IMR-90 (cell line): ENCODE results near the gene CDK11B. TPM values are rescaled to one million over a fixed set of nuclear protein-coding genes. Genes with fewer than 3 reads are reported as not detected.

Experiments used
- ATAC-seq: fragments of 200-7000 bp; cut with Tn5 transposase; 2 replicates; pipeline ENCODE4 v1.9.1; 2020; ENCODE audit warnings: low read depth, mild to moderate bottlenecking, moderate library complexity
- BruUV-seq: library from RNA; stranded (reverse); fragments of 400-500 nt; replicated peaks from 2 replicates; lab custom pipeline; 2021; lab: Mats Ljungman, UMichigan
- CTCF ChIA-PET: fragments of 300-600 bp; formaldehyde crosslinking; extraction: SDS; loops from one replicate; lab custom pipeline; 2021; ENCODE audit warnings: antibody characterized with exemption; lab: Yijun Ruan, JAX
- POLR2A ChIA-PET: fragments of 300-600 bp; sonication (Branson Sonifier 250); formaldehyde crosslinking; loops from one replicate; lab custom pipeline; 2022; ENCODE audit warnings: antibody characterized with exemption; ENCODE audit not compliant: unreplicated experiment; lab: Charles Lee
- DNase-seq: peaks from one replicate; pipeline ENCODE4 v3.0.0; 2013
- H2AFZ ChIP-seq: replicated peaks from 2 replicates; pipeline ENCODE3; 2013; ENCODE audit warnings: low read length, mild to moderate bottlenecking; ENCODE audit not compliant: poor library complexity
- H2AK5ac ChIP-seq: 2 replicates; pipeline ENCODE4 v1.6.1; 2013; ENCODE audit warnings: low read depth, low read length, inconsistent platforms
- H2AK9ac ChIP-seq: replicated peaks from 2 replicates; pipeline ENCODE3; 2013; ENCODE audit warnings: mild to moderate bottlenecking, low read depth, low read length, moderate library complexity; ENCODE audit not compliant: poor library complexity
- H2BK120ac ChIP-seq: 2 replicates; pipeline ENCODE4 v1.6.1; 2013; ENCODE audit warnings: low read depth, low read length, inconsistent platforms
- H2BK15ac ChIP-seq: 3 replicates; pipeline ENCODE4 v1.6.1; 2013; ENCODE audit warnings: low read depth, low read length, inconsistent platforms
- H2BK20ac ChIP-seq: 2 replicates; pipeline ENCODE4 v1.6.1; 2013; ENCODE audit warnings: low read depth, mild to moderate bottlenecking, inconsistent platforms, low read length, moderate library complexity
- H2BK5ac ChIP-seq: 2 replicates; pipeline ENCODE4 v1.6.1; 2013; ENCODE audit warnings: mild to moderate bottlenecking, low read depth, low read length, inconsistent platforms; ENCODE audit not compliant: poor library complexity, severe bottlenecking
- H3K14ac ChIP-seq: replicated peaks from 2 replicates; pipeline ENCODE4 v1.6.1; 2013; ENCODE audit warnings: low read depth, low read length, inconsistent platforms
- H3K18ac ChIP-seq: 2 replicates; pipeline ENCODE4 v1.6.1; 2013; ENCODE audit warnings: low read depth, low read length, control low read depth
- H3K23ac ChIP-seq: 2 replicates; pipeline ENCODE4 v1.6.1; 2013; ENCODE audit warnings: low read depth, low read length, inconsistent platforms
- H3K27ac ChIP-seq: 2 replicates; pipeline ENCODE4 v1.5.1; 2013; ENCODE audit warnings: mild to moderate bottlenecking, control low read depth, low read length; ENCODE audit not compliant: insufficient read depth
- H3K27me3 ChIP-seq: 2 replicates; pipeline ENCODE4 v1.6.1; 2013; ENCODE audit warnings: low read length; ENCODE audit not compliant: control insufficient read depth, insufficient read depth
- H3K36me3 ChIP-seq: 2 replicates; pipeline ENCODE4 v1.6.1; 2013; ENCODE audit warnings: low read length, mixed read lengths; ENCODE audit not compliant: control insufficient read depth, insufficient read depth
- H3K4ac ChIP-seq: 2 replicates; pipeline ENCODE4 v1.6.1; 2013; ENCODE audit warnings: low read depth, low read length, inconsistent platforms
- H3K4me1 ChIP-seq: 2 replicates; pipeline ENCODE4 v1.6.1; 2013; ENCODE audit warnings: low read length, mixed read lengths; ENCODE audit not compliant: control insufficient read depth, insufficient read depth
- H3K4me2 ChIP-seq: 2 replicates; pipeline ENCODE4 v1.6.1; 2013; ENCODE audit warnings: low read depth, mild to moderate bottlenecking, control low read depth, low read length, moderate library complexity
- H3K4me3 ChIP-seq: 2 replicates; pipeline ENCODE4 v1.5.1; 2013; ENCODE audit warnings: low read depth, mild to moderate bottlenecking, control low read depth, low read length, moderate library complexity; ENCODE audit not compliant: insufficient read depth
- H3K56ac ChIP-seq: 2 replicates; pipeline ENCODE4 v1.6.1; 2013; ENCODE audit warnings: low read length, inconsistent platforms; ENCODE audit not compliant: insufficient read depth; ENCODE audit errors: extremely low read depth
- H3K79me1 ChIP-seq, 2 experiments: 2 replicates each; pipeline ENCODE4 v1.6.1; 2013; ENCODE audit warnings: low read length in 2 of 2, inconsistent platforms in 1 of 2, low read depth in 1 of 2
- H3K9ac ChIP-seq: 2 replicates; pipeline ENCODE4 v1.6.1; 2013; ENCODE audit warnings: low read depth, low read length, control low read depth
- H3K9me1 ChIP-seq: 2 replicates; pipeline ENCODE4 v1.6.1; 2013; ENCODE audit warnings: low read length, inconsistent platforms; ENCODE audit not compliant: insufficient read depth
- H3K9me3 ChIP-seq: 2 replicates; pipeline ENCODE4 v1.6.1; 2013; ENCODE audit warnings: low read length; ENCODE audit not compliant: control insufficient read depth, insufficient read depth
- H4K20me1 ChIP-seq: 2 replicates; pipeline ENCODE4 v1.6.1; 2013; ENCODE audit warnings: low read length, inconsistent platforms; ENCODE audit not compliant: insufficient read depth
- H4K5ac ChIP-seq: 2 replicates; pipeline ENCODE4 v1.6.1; 2013; ENCODE audit warnings: mild to moderate bottlenecking, low read depth, low read length, control low read depth
- H4K8ac ChIP-seq, 2 experiments: 2 replicates each; pipeline ENCODE4 v1.6.1; 2013; ENCODE audit warnings: low read depth in 2 of 2, low read length in 2 of 2, control low read depth in 1 of 2, inconsistent platforms in 1 of 2
- H4K91ac ChIP-seq: 2 replicates; pipeline ENCODE4 v1.6.1; 2013; ENCODE audit warnings: low read depth, low read length, inconsistent platforms; ENCODE audit not compliant: insufficient read depth
- BHLHE40 ChIP-seq: fragments of 150-350 bp; IDR thresholded peaks from 2 replicates; pipeline ENCODE4 v1.6.1; 2016; ENCODE audit warnings: mild to moderate bottlenecking, low read depth, low read length
- CEBPB ChIP-seq: IDR thresholded peaks from 2 replicates; pipeline ENCODE4 v1.6.1; 2012; ENCODE audit warnings: low read depth, low read length, improper control_type of control experiment
- CHD1 ChIP-seq: IDR thresholded peaks from 2 replicates; pipeline ENCODE4 v1.6.1; 2012; ENCODE audit warnings: low read depth, low read length, improper control_type of control experiment
- ELK1 ChIP-seq: fragments of 150-350 bp; IDR thresholded peaks from 2 replicates; pipeline ENCODE4 v1.6.1; 2016; ENCODE audit warnings: low read depth, mild to moderate bottlenecking, low read length, moderate library complexity, borderline replicate concordance
- FOS ChIP-seq: fragments of 150-350 bp; IDR thresholded peaks from 2 replicates; pipeline ENCODE4 v1.6.1; 2016; ENCODE audit warnings: low read depth, low read length
- MAFK ChIP-seq: IDR thresholded peaks from 2 replicates; pipeline ENCODE4 v1.6.1; 2012; ENCODE audit warnings: low read depth, low read length, improper control_type of control experiment
- MAZ ChIP-seq: IDR thresholded peaks from 2 replicates; pipeline ENCODE4 v1.6.1; 2012; ENCODE audit warnings: low read depth, mild to moderate bottlenecking, low read length, improper control_type of control experiment, moderate library complexity, borderline replicate concordance
- MXI1 ChIP-seq: IDR thresholded peaks from 2 replicates; pipeline ENCODE4 v1.6.1; 2012; ENCODE audit warnings: low read depth, mild to moderate bottlenecking, low read length, moderate library complexity, borderline replicate concordance
- NFE2L2 ChIP-seq: fragments of 150-350 bp; IDR thresholded peaks from 2 replicates; pipeline ENCODE4 v1.6.1; 2016; ENCODE audit warnings: low read depth, mild to moderate bottlenecking, low read length
- POLR2A ChIP-seq: IDR thresholded peaks from 2 replicates; pipeline ENCODE4 v1.6.1; 2012; ENCODE audit warnings: mild to moderate bottlenecking, low read depth, low read length
- RAD21 ChIP-seq: IDR thresholded peaks from 2 replicates; pipeline ENCODE4 v1.6.1; 2012; ENCODE audit warnings: low read length, improper control_type of control experiment
- RFX5 ChIP-seq: IDR thresholded peaks from 2 replicates; pipeline ENCODE4 v1.8.0; 2012; ENCODE audit warnings: low read depth, mild to moderate bottlenecking, low read length, moderate library complexity
- SMC3 ChIP-seq: fragments of 150-350 bp; IDR thresholded peaks from 2 replicates; pipeline ENCODE4 v1.6.1; 2016; ENCODE audit warnings: low read depth, mild to moderate bottlenecking, antibody characterized with exemption, low read length, moderate library complexity
- USF2 ChIP-seq: fragments of 150-350 bp; IDR thresholded peaks from 2 replicates; pipeline ENCODE4 v1.6.1; 2017; ENCODE audit warnings: mild to moderate bottlenecking, antibody characterized with exemption, low read length, low read depth
- WGBS, 2 experiments: methylation state at CpG; one replicate each; pipeline versions ENCODE4 v1.1.5 to v1.1.7; 2013; ENCODE audit warnings: missing lambda C conversion rate in 2 of 2; ENCODE audit not compliant: insufficient read length in 1 of 2; ENCODE audit errors: extremely low coverage in 2 of 2; 5-methylcytosine and 5-hydroxymethylcytosine counted together
- dilution Hi-C: fragments of 300-500 bp; cut with HindIII; formaldehyde crosslinking; loops from one replicate; pipeline ENCODE4 v1.14.3; 2018; ENCODE audit warnings: low sequenced_read_pairs; ENCODE audit not compliant: unreplicated experiment
- in situ Hi-C: fragments of 300-500 bp; cut with MboI; formaldehyde crosslinking; loops from 3 replicates; pipeline ENCODE4 v1.14.3; 2019; ENCODE audit warnings: low sequenced_read_pairs, inconsistent platforms, mixed read lengths
- intact Hi-C: fragments of 100-400 bp; cut with micrococcal nuclease; formaldehyde crosslinking; loops from 2 replicates; pipeline ENCODE4 v1.10.0; 2022
- polyA plus RNA-seq, 3 experiments: library from polyadenylated mRNA; depleted of rRNA; stranded (reverse); fragments of >200 nt; gene quantifications; 2 replicates each; pipeline ENCODE4 v1.2.3, GENCODE V29; 2012; ENCODE audit warnings: low replicate concordance in 1 of 3
- total RNA-seq: library from RNA; depleted of rRNA; stranded (reverse); fragments of >200 nt; gene quantifications from 2 replicates; pipeline ENCODE4 v1.2.3, GENCODE V29; 2012

Gene CDK11B
- total and polyA plus RNA-seq, 2 of the 4 experiments (the other 2 are of a cell fraction) = 8.2 to 19.1 TPM

- TF ChIP-seq ELK1 (no peak), POLR2A (no peak)
Observed at GRCh38 chr1:1669468-1670440, 10.9 kb upstream of the CDK11B start (continued).

GRCh38 chr1:1666526-1666925 lies 7.7 kb upstream of the CDK11B start:
- no peak for ATAC-seq
- TF ChIP-seq FOS (no peak), CEBPB (no peak), MXI1 (no peak), NFE2L2 (no peak), BHLHE40 (no peak), RFX5 (no peak), SMC3 (no peak), USF2 (no peak), CHD1 (no peak), RAD21 (no peak), MAZ (no peak), MAFK (no peak)

More at GRCh38 chr1:1666526-1666925, 7.7 kb upstream of the CDK11B start:
- peaks cover 4 to 11% of the 10 kb centered on the region in 2 experiments; a peak in 1 of 4 replicates for H3K79me1 ChIP-seq
- CTCF ChIA-PET = interaction anchor here (0.5 kb wide), 1 partner anchor 110 kb away, joined by 6 read pairs; no protein-coding TSS in a partner anchor
- DNase-seq = no peak
- in situ Hi-C loops (no loop called here), intact Hi-C loops (no loop called here), dilution Hi-C loops (no loop called here)
- BruUV-seq = no TSS peak
- no peak overlapping the region for H2BK120ac ChIP-seq
- WGBS, 2 experiments = 98% methylated on average over 10 of the region's 15 CpGs; no CpG with 5 or more reads in 1 of the 2 experiments
- peaks cover 6% of the 10 kb centered on the region for H3K4me1 ChIP-seq
- H3K56ac ChIP-seq = no peak overlapping the region
- H4K20me1 ChIP-seq = no peaks in the 10 kb centered on the region
- no peak overlapping the region for H4K5ac ChIP-seq
- H3K27ac ChIP-seq = no peak overlapping the region
- H2BK15ac ChIP-seq = no peak overlapping the region
- no peak overlapping the region for H3K14ac ChIP-seq
- H2AFZ ChIP-seq = no peak overlapping the region
- H3K4me2 ChIP-seq = no peak overlapping the region
- no peak overlapping the region for H2AK9ac ChIP-seq
- H2AK5ac ChIP-seq = no peak overlapping the region
- no peak overlapping the region for H4K91ac ChIP-seq
- H3K4ac ChIP-seq = no peak overlapping the region
- H3K27me3 ChIP-seq = no peaks in the 10 kb centered on the region
- H3K36me3 ChIP-seq = peaks cover 48% of the 10 kb centered on the region
- POLR2A ChIA-PET = no interaction called here
- no peak overlapping the region for H3K9ac ChIP-seq
- no peak overlapping the region for H4K8ac ChIP-seq
- no peak overlapping the region for H2BK20ac ChIP-seq
- H3K9me3 ChIP-seq = no peaks in the 10 kb centered on the region
- H3K18ac ChIP-seq = no peak overlapping the region
- H3K23ac ChIP-seq = no peak overlapping the region
- no peak overlapping the region for H2BK5ac ChIP-seq
- no peak overlapping the region for H3K4me3 ChIP-seq
- no peaks in the 10 kb centered on the region; the same call in 1 of the 2 replicates for H3K9me1 ChIP-seq
